Retina (tissue), 1 donor: ENCODE measurements around the gene USP6.
A peak's percentile ranks its signal among the peaks of the same experiment; 100 is the strongest.
"Not testable (repeated sequence)": the region's sequence is repeated elsewhere in the genome, so short reads cannot be mapped to it uniquely, and the experiment has no call there.

Source experiments
- DNase-seq: peaks from one replicate; pipeline ENCODE4 v3.0.0-alpha.2; 2016

Gene USP6

GRCh38 chr17:5122586-5123342 is 6.9 kb downstream of the USP6 start:
- DNase-seq = peak; percentile 85

GRCh38 chr17:5123343-5124124 is 7.7 kb downstream of the USP6 start:
- no peak for DNase-seq

GRCh38 chr17:5124125-5124760 is 8.4 kb downstream of the USP6 start:
- DNase-seq = peak; percentile 38

DNA sequence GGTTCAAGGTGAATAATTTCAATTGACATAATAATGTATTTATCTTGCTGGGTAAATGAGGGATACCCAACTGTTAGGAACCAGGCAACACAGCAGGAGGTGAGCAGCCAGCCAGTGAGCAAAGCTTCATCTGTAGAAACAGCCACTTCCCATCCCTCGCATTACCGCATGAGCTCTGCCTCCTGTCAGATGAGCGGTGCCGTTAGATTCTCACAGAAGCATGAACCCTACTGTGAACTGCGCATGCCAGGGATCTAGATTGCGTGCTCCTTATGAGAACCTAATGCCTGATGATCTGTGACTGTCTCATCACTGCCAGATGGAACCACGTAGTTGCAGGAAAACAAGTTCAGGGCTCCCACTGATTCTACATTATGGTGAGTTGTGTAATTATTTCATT is 9.1 kb downstream of the USP6 start:
- DNase-seq = not testable (repeated sequence)

- no peak for DNase-seq
Observed at GRCh38 chr17:5126719-5127488, 11.1 kb downstream of the USP6 start.

DNA sequence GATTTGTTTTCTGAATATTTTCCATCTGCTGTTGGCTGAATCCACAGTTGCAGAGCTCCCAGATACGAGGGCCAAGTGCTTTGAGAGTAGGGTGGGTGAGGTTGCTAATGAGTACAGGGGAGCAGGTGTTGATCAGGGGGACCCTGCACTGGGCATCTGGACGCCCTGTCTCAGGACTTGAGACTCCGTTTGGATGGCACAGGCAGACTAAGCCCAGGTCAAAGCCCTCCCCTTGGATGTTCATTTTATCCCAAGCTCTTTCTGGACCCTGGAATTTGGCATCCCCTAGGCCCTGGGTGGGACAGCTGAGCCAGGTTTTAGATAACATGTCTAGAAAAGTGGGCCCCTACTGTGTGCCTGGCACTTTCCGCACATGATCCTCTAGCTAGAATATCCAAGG is 12.1 kb downstream of the USP6 start:
- DNase-seq = no peak

DNA sequence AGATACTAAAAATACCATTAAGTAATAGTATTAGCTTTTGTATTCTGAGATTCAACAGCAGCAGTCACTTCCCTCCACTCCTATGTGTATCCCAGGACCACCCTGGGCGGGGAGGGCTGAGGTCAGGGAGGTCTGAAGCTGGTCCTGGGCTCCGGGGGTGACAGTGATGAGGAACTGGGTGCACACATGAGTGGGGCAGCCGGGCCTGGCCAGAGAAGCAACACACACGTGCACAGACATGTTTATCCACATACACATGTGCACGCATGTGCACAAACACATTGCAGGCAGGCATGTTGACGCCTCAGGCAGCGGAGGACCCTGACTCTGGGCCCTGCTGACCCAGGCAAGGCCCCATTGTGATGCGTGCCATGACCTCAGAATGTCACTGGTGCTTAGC is 12.6 kb downstream of the USP6 start:
- DNase-seq = not testable (repeated sequence)

DNA sequence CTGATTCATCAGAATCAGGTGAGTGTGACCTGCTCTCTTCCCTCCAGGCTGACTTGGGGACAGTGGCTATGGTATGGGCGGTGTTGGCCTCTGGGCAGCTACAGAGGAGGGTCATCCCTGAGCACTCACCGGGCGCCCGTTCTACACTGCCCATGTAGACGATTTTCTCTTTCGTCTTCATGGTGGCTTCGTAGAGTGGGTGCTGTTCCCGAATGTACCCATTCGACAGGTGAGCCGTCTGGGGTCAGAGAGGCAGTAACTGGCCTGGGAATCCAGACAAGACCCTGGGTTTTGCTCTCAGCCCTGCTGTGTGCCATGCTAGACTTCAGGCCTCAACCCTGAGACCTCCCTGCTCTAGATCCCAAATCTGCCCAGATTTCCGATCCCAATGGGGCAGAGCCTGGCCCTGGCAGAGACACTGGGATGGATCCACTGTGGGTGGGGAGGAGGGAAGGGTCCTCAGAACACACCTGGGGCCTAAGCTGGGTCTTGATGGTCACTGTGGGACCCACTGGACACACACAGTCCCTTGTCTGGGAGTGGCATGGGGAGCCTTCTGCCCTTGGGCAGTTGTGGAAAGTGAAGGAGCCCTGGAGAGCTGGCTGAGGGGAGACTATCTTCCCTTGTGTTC is 13.2 kb downstream of the USP6 start:
- no peak for DNase-seq

DNA sequence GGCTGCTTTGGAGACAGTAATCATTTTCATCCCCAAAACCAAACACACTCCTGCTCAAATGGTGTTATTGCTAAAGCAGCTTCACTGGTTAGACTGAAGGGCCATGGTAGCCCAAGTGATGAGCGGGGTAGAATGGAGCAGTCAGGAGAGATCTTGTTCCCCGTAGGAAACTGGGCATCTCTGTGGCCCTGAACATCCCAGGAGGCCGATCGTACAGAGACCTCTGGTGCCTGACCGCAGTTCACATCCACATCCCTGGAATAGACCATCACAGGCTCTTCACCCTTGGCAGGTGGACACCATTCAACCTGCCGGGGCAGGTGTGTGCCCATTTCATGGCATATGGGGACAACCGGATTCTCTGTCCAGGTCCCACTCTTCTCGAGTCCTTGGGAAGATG is 13.9 kb downstream of the USP6 start:
- DNase-seq = not testable (repeated sequence)

- not testable (repeated sequence) for DNase-seq
Observed at GRCh38 chr17:5130261-5130660, 14.4 kb downstream of the USP6 start.

DNA sequence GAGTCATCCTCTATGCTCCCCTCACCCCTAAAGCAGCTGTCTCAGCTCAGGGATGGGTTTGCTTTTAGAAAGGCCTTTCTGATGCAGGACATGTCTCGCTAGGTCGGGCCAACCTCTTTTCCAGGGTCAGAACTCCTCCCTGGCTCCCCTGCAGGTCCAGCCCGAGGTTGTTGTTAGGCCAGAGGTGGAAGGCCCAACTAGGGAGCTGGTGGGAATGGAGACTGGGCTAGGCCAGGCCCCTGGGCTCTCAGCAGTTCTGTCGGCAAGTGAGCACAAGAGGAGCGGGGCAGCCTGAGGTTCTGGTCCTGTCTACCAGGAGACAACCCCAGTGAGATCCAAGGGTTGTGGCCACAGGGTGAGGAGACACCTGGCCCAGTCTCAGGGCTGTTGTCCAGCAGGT is 14.9 kb downstream of the USP6 start:
- DNase-seq = not testable (repeated sequence)

GRCh38 chr17:5131146-5131715 is 15.4 kb downstream of the USP6 start:
- DNase-seq = no peak

GRCh38 chr17:5131799-5132502 is 16.1 kb downstream of the USP6 start:
- not testable (repeated sequence) for DNase-seq

GRCh38 chr17:5132503-5133225 is 16.8 kb downstream of the USP6 start:
- DNase-seq = not testable (repeated sequence)

GRCh38 chr17:5133311-5133710 is 17.5 kb downstream of the USP6 start:
- no peak for DNase-seq

GRCh38 chr17:5133961-5134360 is 18.1 kb downstream of the USP6 start:
- DNase-seq = not testable (repeated sequence)

DNA sequence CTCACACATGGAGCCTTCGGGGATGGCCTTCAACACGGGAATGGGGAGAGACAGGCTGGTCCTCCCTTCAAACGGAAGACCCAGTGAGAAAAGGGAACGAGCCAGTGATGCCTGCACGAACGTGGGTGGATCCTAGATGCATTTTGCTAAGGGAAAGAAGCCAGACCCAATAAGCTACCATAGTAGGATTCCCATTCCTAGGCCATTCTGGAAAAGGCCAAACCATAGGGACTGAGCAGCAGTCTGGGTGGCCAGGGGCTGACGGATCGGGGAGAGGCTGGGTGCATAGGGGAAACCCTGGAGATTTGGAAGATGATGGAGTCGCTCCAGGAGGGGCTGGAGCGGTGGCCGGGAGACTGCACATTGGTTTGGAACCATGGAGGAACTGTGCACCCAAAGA is 18.7 kb downstream of the USP6 start:
- DNase-seq = not testable (repeated sequence)

GRCh38 chr17:5135131-5135712 is 19.4 kb downstream of the USP6 start:
- not testable (repeated sequence) for DNase-seq

DNA sequence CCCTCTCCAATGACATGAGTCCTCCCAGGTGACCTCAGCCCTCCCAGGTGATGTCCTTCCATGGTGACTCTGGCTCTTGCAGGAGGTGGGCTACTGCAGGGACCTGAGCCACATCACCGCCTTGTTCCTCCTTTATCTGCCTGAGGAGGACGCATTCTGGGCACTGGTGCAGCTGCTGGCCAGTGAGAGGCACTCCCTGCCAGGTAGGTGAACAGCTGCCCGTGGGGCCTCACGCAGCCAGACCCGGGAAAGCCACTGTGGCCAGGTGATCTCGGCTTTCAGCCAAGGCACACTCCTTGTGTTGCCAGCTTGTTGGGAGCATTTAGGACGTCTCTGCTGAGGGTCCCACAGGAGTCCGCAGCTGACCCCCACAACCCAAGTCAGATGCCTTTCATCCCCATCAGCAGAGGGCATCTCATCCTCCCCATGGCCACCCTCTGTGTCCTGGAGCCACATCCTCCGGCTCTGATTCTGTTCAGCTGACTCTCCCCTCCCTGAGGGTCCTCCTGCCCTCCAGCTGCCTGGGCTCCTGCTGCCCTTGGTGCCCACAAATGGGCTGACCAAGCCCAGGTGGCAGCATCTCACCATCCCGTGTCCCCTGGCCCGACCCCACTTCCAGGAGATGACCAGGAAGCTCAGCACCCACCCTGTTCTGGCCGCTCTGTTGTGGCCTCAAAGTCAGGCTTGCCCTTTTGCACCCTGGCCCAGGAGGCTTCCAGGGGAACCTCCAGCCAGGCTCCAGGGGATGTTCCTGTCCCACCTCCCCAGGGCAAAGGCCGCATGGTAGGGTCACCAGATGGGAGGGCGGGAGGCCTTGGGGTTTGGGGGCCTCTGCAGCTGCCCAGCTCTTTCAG is 20.1 kb downstream of the USP6 start:
- no peak for DNase-seq
